Measurements from ENCODE around the gene CCDC127. TPM values are rescaled to one million over a fixed set of nuclear protein-coding genes. Genes with fewer than 3 reads are reported as not detected.

CCDC127 gene
- total and polyA plus RNA-seq, 2 of the 4 experiments (the other 2 are of a cell fraction), result 3.2 to 3.9 TPM

DNA sequence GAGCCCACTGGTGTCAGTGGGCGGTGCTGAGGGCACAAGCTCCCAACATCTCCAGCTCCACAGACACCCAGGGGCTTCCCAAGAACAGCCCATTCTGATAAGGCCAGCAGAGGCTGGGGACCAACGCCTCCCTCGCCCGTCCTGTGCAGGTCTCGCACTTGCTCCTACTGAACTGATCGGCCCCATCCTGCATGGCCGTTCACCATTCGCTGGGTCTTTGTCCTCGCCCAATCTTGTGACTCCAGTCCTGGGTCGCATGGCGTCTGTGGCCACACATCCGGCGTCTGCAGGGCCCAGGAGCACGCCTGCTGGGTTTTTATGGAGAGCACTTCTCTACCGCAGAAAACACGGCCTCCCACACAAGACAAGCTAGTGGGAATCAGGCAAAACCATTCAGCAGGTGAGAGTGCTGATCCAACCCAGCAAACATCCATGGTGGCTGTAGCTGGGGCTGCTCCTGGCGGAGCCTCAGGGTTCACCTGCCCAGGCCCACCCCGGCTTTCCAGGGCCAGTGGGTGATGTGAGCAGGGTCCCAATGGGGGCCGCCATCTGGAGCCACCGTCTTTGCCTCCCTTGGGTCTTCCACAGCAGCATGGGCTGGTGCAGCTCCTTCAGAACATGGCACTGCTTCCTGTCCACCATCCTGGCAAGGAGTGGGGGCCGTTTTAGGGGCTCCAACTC, 19.3 kb downstream of the CCDC127 start:
- Histone ChIP-seq H2AFZ (replicated peaks; ENCODE audit: low read length, poor library complexity) (no peak overlapping the region), H4K91ac (ENCODE audit: insufficient read depth, low read depth, low read length) (no peak overlapping the region), H3K9me3 (ENCODE audit: control insufficient read depth, insufficient read depth, low read length) (no peaks in the 10 kb centered on the region), H3K27me3 (ENCODE audit: control insufficient read depth, insufficient read depth, low read length) (no peaks in the 10 kb centered on the region; the same call in 1 of the 2 replicates), H2AK9ac (replicated peaks; ENCODE audit: low read depth, low read length, poor library complexity) (no peak overlapping the region), H3K56ac (ENCODE audit: extremely low read depth, insufficient read depth, low read length) (no peak overlapping the region), H2BK15ac (ENCODE audit: low read depth, low read length) (no peak overlapping the region), H3K9me1 (ENCODE audit: insufficient read depth, low read length) (peaks cover 2% of the 10 kb centered on the region; the same call in 1 of the 2 replicates), H2AK5ac (ENCODE audit: low read depth, low read length) (no peak overlapping the region; the same call in 1 of the 2 replicates), H3K23ac (ENCODE audit: low read depth, low read length) (no peak overlapping the region), H3K27ac (ENCODE audit: insufficient read depth, low read length) (no peak overlapping the region), H2BK20ac (ENCODE audit: low read depth, low read length) (no peak overlapping the region), H3K14ac (replicated peaks; ENCODE audit: low read depth, low read length) (no peak overlapping the region), H3K36me3 (ENCODE audit: control insufficient read depth, insufficient read depth, low read length) (peaks cover 7% of the 10 kb centered on the region), H3K18ac (ENCODE audit: low read depth, low read length) (no peak overlapping the region), H3K4me2 (ENCODE audit: low read depth, low read length) (no peak overlapping the region), H4K8ac (ENCODE audit: low read depth in 2 of 2, low read length in 2 of 2) (no peak overlapping the region), H3K4me1 (ENCODE audit: control insufficient read depth, insufficient read depth, low read length) (no peaks in the 10 kb centered on the region), H3K9ac (ENCODE audit: low read depth, low read length) (no peak overlapping the region), H2BK120ac (ENCODE audit: low read depth, low read length) (no peak overlapping the region), H3K79me1 (ENCODE audit: low read depth in 1 of 2, low read length in 2 of 2) (peaks cover 0 to 10% of the 10 kb centered on the region in 2 experiments; a peak in 2 of 4 replicates), H3K4me3 (ENCODE audit: insufficient read depth, low read depth, low read length) (no peak overlapping the region), H4K5ac (ENCODE audit: low read depth, low read length) (no peak overlapping the region), H4K20me1 (ENCODE audit: insufficient read depth, low read length) (no peaks in the 10 kb centered on the region; the same call in none of the 2 replicates), H2BK5ac (ENCODE audit: low read depth, low read length, poor library complexity, severe bottlenecking) (no peak overlapping the region), H3K4ac (ENCODE audit: low read depth, low read length) (no peak overlapping the region)
- CTCF ChIA-PET, result no interaction called here
- DNase-seq, result no peak
- no peak for ATAC-seq (ENCODE audit: low read depth)
- no TSS peak for BruUV-seq (replicated peaks)
- intact Hi-C loops (cut with micrococcal nuclease), result no loop called here
- dilution Hi-C loops (cut with HindIII; ENCODE audit: low sequenced_read_pairs, unreplicated experiment), result no loop called here
- TF ChIP-seq BHLHE40 (IDR thresholded peaks at IDR 0.05; ENCODE audit: low read depth, low read length) (no peak), NFE2L2 (IDR thresholded peaks at IDR 0.05; ENCODE audit: low read depth, low read length) (no peak), MXI1 (IDR thresholded peaks at IDR 0.05; ENCODE audit: borderline replicate concordance, low read depth, low read length) (no peak), CHD1 (IDR thresholded peaks at IDR 0.05; ENCODE audit: low read depth, low read length) (no peak), FOS (IDR thresholded peaks at IDR 0.05; ENCODE audit: low read depth, low read length) (no peak), MAFK (IDR thresholded peaks at IDR 0.05; ENCODE audit: low read depth, low read length) (no peak)
- TF ChIP-seq, protein P1, sequence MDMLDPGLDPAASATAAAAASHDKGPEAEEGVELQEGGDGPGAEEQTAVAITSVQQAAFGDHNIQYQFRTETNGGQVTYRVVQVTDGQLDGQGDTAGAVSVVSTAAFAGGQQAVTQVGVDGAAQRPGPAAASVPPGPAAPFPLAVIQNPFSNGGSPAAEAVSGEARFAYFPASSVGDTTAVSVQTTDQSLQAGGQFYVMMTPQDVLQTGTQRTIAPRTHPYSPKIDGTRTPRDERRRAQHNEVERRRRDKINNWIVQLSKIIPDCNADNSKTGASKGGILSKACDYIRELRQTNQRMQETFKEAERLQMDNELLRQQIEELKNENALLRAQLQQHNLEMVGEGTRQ (IDR thresholded peaks at IDR 0.05; ENCODE audit: low read depth, low read length), result no peak
- TF ChIP-seq, protein P2, sequence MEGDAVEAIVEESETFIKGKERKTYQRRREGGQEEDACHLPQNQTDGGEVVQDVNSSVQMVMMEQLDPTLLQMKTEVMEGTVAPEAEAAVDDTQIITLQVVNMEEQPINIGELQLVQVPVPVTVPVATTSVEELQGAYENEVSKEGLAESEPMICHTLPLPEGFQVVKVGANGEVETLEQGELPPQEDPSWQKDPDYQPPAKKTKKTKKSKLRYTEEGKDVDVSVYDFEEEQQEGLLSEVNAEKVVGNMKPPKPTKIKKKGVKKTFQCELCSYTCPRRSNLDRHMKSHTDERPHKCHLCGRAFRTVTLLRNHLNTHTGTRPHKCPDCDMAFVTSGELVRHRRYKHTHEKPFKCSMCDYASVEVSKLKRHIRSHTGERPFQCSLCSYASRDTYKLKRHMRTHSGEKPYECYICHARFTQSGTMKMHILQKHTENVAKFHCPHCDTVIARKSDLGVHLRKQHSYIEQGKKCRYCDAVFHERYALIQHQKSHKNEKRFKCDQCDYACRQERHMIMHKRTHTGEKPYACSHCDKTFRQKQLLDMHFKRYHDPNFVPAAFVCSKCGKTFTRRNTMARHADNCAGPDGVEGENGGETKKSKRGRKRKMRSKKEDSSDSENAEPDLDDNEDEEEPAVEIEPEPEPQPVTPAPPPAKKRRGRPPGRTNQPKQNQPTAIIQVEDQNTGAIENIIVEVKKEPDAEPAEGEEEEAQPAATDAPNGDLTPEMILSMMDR (conservative IDR thresholded peaks at IDR 0.05; ENCODE audit: low read depth, low read length), result no peak
- TF ChIP-seq, protein P3, sequence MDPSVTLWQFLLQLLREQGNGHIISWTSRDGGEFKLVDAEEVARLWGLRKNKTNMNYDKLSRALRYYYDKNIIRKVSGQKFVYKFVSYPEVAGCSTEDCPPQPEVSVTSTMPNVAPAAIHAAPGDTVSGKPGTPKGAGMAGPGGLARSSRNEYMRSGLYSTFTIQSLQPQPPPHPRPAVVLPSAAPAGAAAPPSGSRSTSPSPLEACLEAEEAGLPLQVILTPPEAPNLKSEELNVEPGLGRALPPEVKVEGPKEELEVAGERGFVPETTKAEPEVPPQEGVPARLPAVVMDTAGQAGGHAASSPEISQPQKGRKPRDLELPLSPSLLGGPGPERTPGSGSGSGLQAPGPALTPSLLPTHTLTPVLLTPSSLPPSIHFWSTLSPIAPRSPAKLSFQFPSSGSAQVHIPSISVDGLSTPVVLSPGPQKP (IDR thresholded peaks at IDR 0.05; ENCODE audit: borderline replicate concordance, low read depth, low read length), result no peak
- 95% methylated on average over 16 of the region's 21 CpGs; no CpG with 5 or more reads in 1 of the 2 experiments for WGBS, 2 experiments (ENCODE audit: extremely low coverage in 2 of 2, insufficient read length in 1 of 2)
- in situ Hi-C loops (cut with MboI; ENCODE audit: low sequenced_read_pairs), result no loop called here
- POLR2A ChIA-PET (ENCODE audit: unreplicated experiment), result no interaction called here
